K562 (cell line): ENCODE measurements around the gene GALNT7. TPM values are rescaled to one million over a fixed set of nuclear protein-coding genes. Genes with fewer than 3 reads are reported as not detected.
A peak's percentile ranks its signal among the peaks of the same experiment; 100 is the strongest.

Experiments used
- CBX3 ChIP-seq, 2 experiments: IDR thresholded peaks; 1 replicate in 1 of 2; 2 replicates in 1 of 2; pipeline ENCODE4 v1.6.1; 2012; ENCODE audit warnings: inconsistent platforms in 2 of 2, low read length in 2 of 2, borderline replicate concordance in 1 of 2, control low read depth in 1 of 2
- HDAC8 ChIP-seq: fragments of 450-650 bp; IDR thresholded peaks from 2 replicates; pipeline ENCODE4 v1.6.1; 2016; ENCODE audit warnings: mild to moderate bottlenecking, missing genetic modification characterization, moderate library complexity, missing compliant biosample characterization
- RAD21 ChIP-seq, 2 experiments: fragments of 250-450 bp in 1 of 2; fragments of 450-650 bp in 1 of 2; sonication (Bioruptor Pico) in 1 of 2; formaldehyde crosslinking in 1 of 2; IDR thresholded peaks in 1 of 2; conservative IDR thresholded peaks in 1 of 2; 2 replicates each; pipeline versions ENCODE4 v1.4.0 to v1.8.0; 2020 to 2022; ENCODE audit warnings: mild to moderate bottlenecking in 2 of 2, moderate library complexity in 1 of 2
- RCOR1 ChIP-seq, 2 experiments: IDR thresholded peaks; 2 replicates each; pipeline ENCODE4 v1.6.1; 2012; ENCODE audit warnings: low read depth in 2 of 2, low read length in 2 of 2, borderline replicate concordance in 1 of 2, improper control_type of control experiment in 1 of 2
- REST ChIP-seq, 2 experiments: fragments of 450-650 bp; formaldehyde crosslinking in 1 of 2; IDR thresholded peaks; 2 replicates each; pipeline versions ENCODE4 v1.4.0 to v1.6.1; 2014 to 2020; ENCODE audit warnings: mild to moderate bottlenecking in 2 of 2, borderline replicate concordance in 1 of 2, low read depth in 1 of 2
- SMARCC2 ChIP-seq: fragments of 450-650 bp; IDR thresholded peaks from 2 replicates; pipeline ENCODE4 v1.6.1; 2017; ENCODE audit warnings: antibody characterized with exemption, moderate library complexity, mild to moderate bottlenecking, low read depth
- SREBF1 ChIP-seq: fragments of 150-350 bp; IDR thresholded peaks from 2 replicates; pipeline ENCODE4 v1.6.1; 2014; ENCODE audit warnings: antibody characterized with exemption, low read depth, low read length, borderline replicate concordance
- polyA plus RNA-seq, 8 experiments: library from polyadenylated mRNA; depleted of rRNA in 4 of 8; stranded (reverse) in 5 of 8; unstranded in 3 of 8; fragments of >200 nt; fragmentation: Nextera tagmentation in 2 of 8; fragmentation: Illumina TruSeq in 1 of 8; extraction: Ambion mirVana in 2 of 8; extraction: Trizol in 1 of 8; gene quantifications; 2 replicates each; pipeline versions ENCODE4 v1.2.1 to v1.2.3, GENCODE V29; 2011 to 2014; ENCODE audit warnings: inconsistent platforms in 1 of 8, missing spikeins in 1 of 8
- total RNA-seq, 7 experiments: library from RNA; depleted of rRNA in 6 of 7; stranded (reverse); fragments of >200 nt in 6 of 7; fragmentation: Illumina TruSeq in 2 of 7; extraction: Trizol in 2 of 7; gene quantifications; 2 replicates each; pipeline versions ENCODE4 v1.2.1 to v1.2.3, GENCODE V29; 2011 to 2021; ENCODE audit warnings: low replicate concordance in 1 of 7

Gene GALNT7
- total and polyA plus RNA-seq, 9 of the 15 experiments (the other 6 are each of a cell fraction or from before 2014, with no cell fraction given), result 16.7 to 38.7 (median 31.1) TPM

- TF ChIP-seq CBX3 (IDR thresholded peaks at IDR 0.05; ENCODE audit: borderline replicate concordance in 1 of 2, low read length in 2 of 2) (peak in 1 of 2 experiments; percentile 19; a peak in 1 of 3 replicates), RAD21 (CRISPR knock-in tag; conservative IDR thresholded peaks at IDR 0.05 in 1 of 2, IDR thresholded peaks at IDR 0.05 in 1 of 2) (peak; percentile 29 to 51; a peak in 3 of 4 replicates), SMARCC2 (no peak), RCOR1 (IDR thresholded peaks at IDR 0.05; ENCODE audit: borderline replicate concordance in 1 of 2, low read depth in 2 of 2, low read length in 2 of 2) (peak in 1 of 2 experiments; percentile 18; a peak in 1 of 4 replicates), HDAC8 (tag) (no peak), REST (IDR thresholded peaks at IDR 0.05; ENCODE audit: borderline replicate concordance) (peak; percentile 31; the same call in 1 of the 2 replicates), REST (CRISPR knock-in tag; IDR thresholded peaks at IDR 0.05; ENCODE audit: low read depth) (no peak), SREBF1 (no peak)
These were observed 2.5 kb downstream of the GALNT7 start (continued) for GRCh38 chr4:173171098-173171497.
